Uterus (tissue), 2 donors: ENCODE data around the gene SRGAP1.

ENCODE experiments used
- CTCF ChIP-seq, 4 experiments: fragments of 200-600 bp in 2 of 4; fragments of 450-650 bp in 2 of 4; sonication (generic) in 2 of 4; IDR thresholded peaks; one replicate each; pipeline ENCODE4 v1.5.1; 2016 to 2019; ENCODE audit warnings: antibody characterized with exemption in 4 of 4, mild to moderate bottlenecking in 2 of 4, moderate library complexity in 1 of 4
- POLR2A ChIP-seq, 2 donors: fragments of 450-650 bp; IDR thresholded peaks; one replicate each; pipeline ENCODE4 v1.6.1; 2016; ENCODE audit warnings: antibody characterized with exemption in 2 of 2, mild to moderate bottlenecking in 1 of 2, moderate library complexity in 1 of 2

- no peak for TF ChIP-seq CTCF (IDR thresholded peaks at IDR 0.05)
- TF ChIP-seq POLR2A (IDR thresholded peaks at IDR 0.05) = no peak
Observed at GRCh38 chr12:63894132-63894531, 49.6 kb downstream of the SRGAP1 start.
